Neural cell (in vitro differentiated cells): ENCODE data around the gene SCUBE1.

ENCODE experiments used
- CTCF ChIP-seq: fragments of 450-650 bp; IDR thresholded peaks from 2 replicates; pipeline ENCODE4 v1.5.1; 2014; ENCODE audit warnings: antibody characterized with exemption, mild to moderate bottlenecking, moderate library complexity; ENCODE audit not compliant: poor library complexity, severe bottlenecking
- EP300 ChIP-seq: fragments of 450-650 bp; conservative IDR thresholded peaks from 2 replicates; pipeline ENCODE4 v1.6.1; 2014; ENCODE audit warnings: antibody characterized with exemption, mild to moderate bottlenecking, moderate library complexity; ENCODE audit not compliant: poor library complexity, severe bottlenecking
- EZH2 ChIP-seq: fragments of 200-600, 300-800 bp; shearing (Covaris generic), sonication (generic); IDR thresholded peaks from 2 replicates; pipeline ENCODE4 v1.6.1; 2014; ENCODE audit warnings: antibody characterized with exemption, low read length, borderline replicate concordance, mild to moderate bottlenecking; ENCODE audit not compliant: insufficient read depth, poor library complexity, severe bottlenecking
- POLR2AphosphoS5 ChIP-seq: IDR thresholded peaks from 2 replicates; pipeline ENCODE4 v1.6.1; 2012
- RAD21 ChIP-seq: fragments of 450-650 bp; conservative IDR thresholded peaks from 2 replicates; pipeline ENCODE4 v1.6.1; 2014; ENCODE audit warnings: antibody characterized with exemption, mild to moderate bottlenecking, moderate library complexity
- SMC3 ChIP-seq: fragments of 450-650 bp; conservative IDR thresholded peaks from 2 replicates; pipeline ENCODE4 v1.6.1; 2014; ENCODE audit warnings: antibody characterized with exemption, mild to moderate bottlenecking, moderate library complexity; ENCODE audit not compliant: poor library complexity
- TAF1 ChIP-seq: IDR thresholded peaks from 2 replicates; pipeline ENCODE4 v1.6.1; 2012; ENCODE audit warnings: low read depth

DNA sequence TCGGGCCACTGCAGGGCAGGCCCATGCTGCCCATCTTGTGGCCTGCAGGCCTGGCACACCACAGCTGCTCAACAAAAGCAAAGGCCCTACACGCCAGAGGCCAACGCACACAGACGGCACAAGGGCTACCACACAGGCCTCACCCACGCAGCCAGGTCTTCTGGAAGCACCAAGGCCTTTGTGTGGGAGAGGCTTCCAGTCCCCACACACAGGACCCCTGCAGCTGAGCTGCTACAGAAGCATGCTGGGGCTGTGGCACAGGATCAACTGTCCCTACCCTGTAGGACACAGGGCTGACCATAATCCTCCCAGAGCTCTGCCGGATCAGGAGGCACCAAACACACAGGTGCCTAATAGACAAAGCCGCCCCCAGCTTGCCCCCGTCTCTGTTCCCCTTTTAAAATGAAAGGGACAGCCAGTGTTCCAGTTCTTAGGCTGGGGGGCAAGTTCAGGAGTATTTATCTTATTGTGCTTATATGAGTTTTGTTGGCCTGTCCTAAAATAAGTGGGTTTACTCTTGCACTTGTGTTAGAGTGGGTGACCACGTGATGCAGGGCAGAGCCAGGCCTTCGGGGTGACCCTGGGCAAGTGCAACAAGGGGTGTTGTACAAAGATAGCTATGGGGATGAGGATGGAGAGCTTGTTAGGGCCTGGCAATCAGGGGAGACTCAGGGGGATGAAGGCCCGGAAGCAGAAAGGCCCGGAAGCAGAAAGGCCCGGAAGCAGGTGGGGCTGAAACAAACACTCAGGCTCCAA, 161.7 kb downstream of the SCUBE1 start:
- no peak for TF ChIP-seq CTCF
- TF ChIP-seq SMC3, result no peak
- TF ChIP-seq EP300, result no peak
- no peak for TF ChIP-seq EZH2
- no peak for TF ChIP-seq RAD21
- no peak for TF ChIP-seq POLR2AphosphoS5
- TF ChIP-seq TAF1, result no peak
